Measurements from ENCODE around the gene GALNT10.

The GALNT10 gene

DNA sequence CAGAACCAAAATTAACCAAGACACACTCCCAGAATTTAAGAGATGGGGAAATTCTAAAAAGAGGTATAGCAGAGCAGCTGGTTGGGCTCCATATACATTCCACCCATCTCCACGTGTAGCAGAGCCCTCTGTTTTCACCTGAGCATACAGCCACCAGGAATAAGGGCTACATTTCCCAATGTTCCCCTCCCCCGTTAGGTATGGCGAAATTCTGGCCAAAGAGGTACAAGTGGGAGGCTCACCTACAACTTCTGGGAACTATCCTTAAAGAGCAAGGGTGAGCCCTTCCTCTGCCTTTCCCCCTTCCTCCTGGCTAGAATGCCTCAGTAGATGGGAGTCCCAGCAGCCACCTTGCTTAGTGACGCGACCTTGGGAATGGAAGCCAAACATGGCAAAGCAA lies 250.0 kb downstream of the GALNT10 start:
- no peak for DNase-seq
- no peaks in the 10 kb centered on the region for H4K20me1 ChIP-seq (ENCODE audit: insufficient read depth, low read length)
- no peak overlapping the region for H3K4me2 ChIP-seq (ENCODE audit: insufficient read depth, low read length)
- H3K9ac ChIP-seq (ENCODE audit: low read depth, low read length), result no peak overlapping the region
- H3K9me3 ChIP-seq (ENCODE audit: insufficient read depth, low read length, severe bottlenecking), result no peaks in the 10 kb centered on the region
- ATAC-seq (ENCODE audit: insufficient read depth, low read depth), result no peak
- no peak overlapping the region for H3K27ac ChIP-seq (ENCODE audit: low read length)
- no peak overlapping the region for H3K4me3 ChIP-seq (ENCODE audit: low read depth in 1 of 2, low read length in 2 of 2)
- no peaks in the 10 kb centered on the region for H3K27me3 ChIP-seq (ENCODE audit: insufficient read depth, low read length, poor library complexity)
- peaks cover 18% of the 10 kb centered on the region for H3K79me2 ChIP-seq (ENCODE audit: insufficient read depth, low read length)
- TF ChIP-seq, protein P1, sequence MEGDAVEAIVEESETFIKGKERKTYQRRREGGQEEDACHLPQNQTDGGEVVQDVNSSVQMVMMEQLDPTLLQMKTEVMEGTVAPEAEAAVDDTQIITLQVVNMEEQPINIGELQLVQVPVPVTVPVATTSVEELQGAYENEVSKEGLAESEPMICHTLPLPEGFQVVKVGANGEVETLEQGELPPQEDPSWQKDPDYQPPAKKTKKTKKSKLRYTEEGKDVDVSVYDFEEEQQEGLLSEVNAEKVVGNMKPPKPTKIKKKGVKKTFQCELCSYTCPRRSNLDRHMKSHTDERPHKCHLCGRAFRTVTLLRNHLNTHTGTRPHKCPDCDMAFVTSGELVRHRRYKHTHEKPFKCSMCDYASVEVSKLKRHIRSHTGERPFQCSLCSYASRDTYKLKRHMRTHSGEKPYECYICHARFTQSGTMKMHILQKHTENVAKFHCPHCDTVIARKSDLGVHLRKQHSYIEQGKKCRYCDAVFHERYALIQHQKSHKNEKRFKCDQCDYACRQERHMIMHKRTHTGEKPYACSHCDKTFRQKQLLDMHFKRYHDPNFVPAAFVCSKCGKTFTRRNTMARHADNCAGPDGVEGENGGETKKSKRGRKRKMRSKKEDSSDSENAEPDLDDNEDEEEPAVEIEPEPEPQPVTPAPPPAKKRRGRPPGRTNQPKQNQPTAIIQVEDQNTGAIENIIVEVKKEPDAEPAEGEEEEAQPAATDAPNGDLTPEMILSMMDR (IDR thresholded peaks at IDR 0.05; ENCODE audit: borderline replicate concordance, extremely low read depth, low read length, poor library complexity, severe bottlenecking), result no peak
- TF ChIP-seq EZH2 (IDR thresholded peaks at IDR 0.05; ENCODE audit: borderline replicate concordance, low read depth, low read length, severe bottlenecking), result no peak
- H3K36me3 ChIP-seq (ENCODE audit: insufficient read depth, low read length), result peaks cover 66% of the 10 kb centered on the region
- no peak overlapping the region for H2AFZ ChIP-seq (ENCODE audit: low read depth, low read length)
- peaks cover 15% of the 10 kb centered on the region for H3K4me1 ChIP-seq (ENCODE audit: insufficient read depth, low read length)

DNA sequence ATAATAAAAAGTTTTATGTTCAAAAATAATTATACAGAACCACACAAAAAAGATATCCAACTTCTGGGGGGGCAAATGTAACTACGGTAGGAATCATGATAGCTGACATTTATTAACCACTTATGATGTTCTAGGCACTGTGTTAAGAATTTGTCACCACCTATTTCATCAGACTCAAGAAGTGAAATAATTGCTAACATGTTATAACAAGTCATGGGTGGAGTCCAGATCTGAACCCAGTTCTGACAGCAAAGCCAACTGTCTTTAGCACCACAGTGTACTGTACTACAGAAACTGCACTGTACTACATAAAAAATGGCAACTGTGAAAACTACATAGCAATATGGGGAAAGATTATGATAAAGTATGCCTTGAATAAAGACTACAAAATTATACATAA lies 252.3 kb downstream of the GALNT10 start:
- H3K4me2 ChIP-seq (ENCODE audit: insufficient read depth, low read length), result no peak overlapping the region
- peaks cover 26% of the 10 kb centered on the region for H3K4me1 ChIP-seq (ENCODE audit: insufficient read depth, low read length)
- H3K27me3 ChIP-seq (ENCODE audit: insufficient read depth, low read length, poor library complexity), result no peaks in the 10 kb centered on the region
- H3K27ac ChIP-seq (ENCODE audit: low read length), result no peak overlapping the region
- H3K36me3 ChIP-seq (ENCODE audit: insufficient read depth, low read length), result peaks cover 45% of the 10 kb centered on the region
- peaks cover 12% of the 10 kb centered on the region for H4K20me1 ChIP-seq (ENCODE audit: insufficient read depth, low read length)
- H3K9ac ChIP-seq (ENCODE audit: low read depth, low read length), result no peak overlapping the region
- DNase-seq (no peak), ATAC-seq (ENCODE audit: insufficient read depth, low read depth) (no peak)
- peaks cover 38% of the 10 kb centered on the region for H3K79me2 ChIP-seq (ENCODE audit: insufficient read depth, low read length)
- no peak for TF ChIP-seq EZH2 (IDR thresholded peaks at IDR 0.05; ENCODE audit: borderline replicate concordance, low read depth, low read length, severe bottlenecking)
- TF ChIP-seq, protein P1 (IDR thresholded peaks at IDR 0.05; ENCODE audit: borderline replicate concordance, extremely low read depth, low read length, poor library complexity, severe bottlenecking), result no peak
- no peak overlapping the region for H3K4me3 ChIP-seq (ENCODE audit: low read depth in 1 of 2, low read length in 2 of 2)
- H2AFZ ChIP-seq (ENCODE audit: low read depth, low read length), result no peak overlapping the region
- H3K9me3 ChIP-seq (ENCODE audit: insufficient read depth, low read length, severe bottlenecking), result no peaks in the 10 kb centered on the region

DNA sequence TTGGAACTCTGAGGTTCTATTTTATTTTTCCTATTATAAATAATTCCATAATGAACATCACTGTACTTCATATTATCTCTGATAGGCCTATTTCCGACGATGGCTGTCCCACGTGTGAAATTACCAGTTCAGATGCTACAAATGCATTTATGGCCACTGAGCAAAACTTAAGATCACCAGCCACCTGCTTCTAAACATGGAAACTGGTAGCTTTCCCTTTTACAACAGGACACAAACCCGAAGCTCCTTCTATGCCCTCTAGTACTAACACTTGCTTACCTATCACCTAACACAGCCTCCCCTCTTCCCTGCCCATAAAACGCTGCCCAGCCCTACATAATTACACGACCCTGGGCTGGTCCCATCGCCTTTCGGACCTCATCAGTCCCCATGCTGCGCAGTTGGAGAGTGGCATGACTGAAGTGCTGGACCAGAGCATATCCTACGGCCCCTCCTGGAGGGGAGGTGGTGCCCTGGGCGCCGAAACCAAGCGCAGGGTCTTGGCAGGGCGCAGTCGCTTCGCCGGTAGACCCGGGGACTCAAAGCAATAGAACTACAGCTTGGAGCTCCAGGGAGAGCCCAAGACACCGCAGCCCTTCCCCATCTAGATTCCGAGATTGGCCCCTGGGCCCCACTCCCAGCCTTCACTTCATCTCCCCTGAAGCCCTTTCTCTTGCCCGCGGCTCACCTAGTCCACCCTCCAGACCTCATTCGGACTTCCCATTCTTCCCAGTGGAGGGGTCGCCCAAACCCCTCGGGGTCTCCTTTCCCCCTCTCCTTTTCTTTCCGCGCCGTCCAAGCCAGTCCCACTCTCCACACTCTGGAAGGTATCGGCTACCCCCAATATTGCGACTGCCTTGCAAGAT lies 254.3 kb downstream of the GALNT10 start:
- TF ChIP-seq, protein P1 (IDR thresholded peaks at IDR 0.05; ENCODE audit: borderline replicate concordance, extremely low read depth, low read length, poor library complexity, severe bottlenecking), result no peak
- no peak for TF ChIP-seq EZH2 (IDR thresholded peaks at IDR 0.05; ENCODE audit: borderline replicate concordance, low read depth, low read length, severe bottlenecking)
- H3K79me2 ChIP-seq (ENCODE audit: insufficient read depth, low read length), result peaks cover 56% of the 10 kb centered on the region
- H3K4me1 ChIP-seq (ENCODE audit: insufficient read depth, low read length), result peaks cover 42% of the 10 kb centered on the region
- peak overlapping the region; percentile 96 to 98 for H3K4me3 ChIP-seq (ENCODE audit: low read depth in 1 of 2, low read length in 2 of 2)
- H3K9ac ChIP-seq (ENCODE audit: low read depth, low read length), result peak overlapping the region; percentile 89
- H2AFZ ChIP-seq (ENCODE audit: low read depth, low read length), result peak overlapping the region; percentile 86
- H3K27me3 ChIP-seq (ENCODE audit: insufficient read depth, low read length, poor library complexity), result no peaks in the 10 kb centered on the region
- H3K36me3 ChIP-seq (ENCODE audit: insufficient read depth, low read length), result peaks cover 34% of the 10 kb centered on the region
- H4K20me1 ChIP-seq (ENCODE audit: insufficient read depth, low read length), result peaks cover 29% of the 10 kb centered on the region
- H3K27ac ChIP-seq (ENCODE audit: low read length), result peak overlapping the region; percentile 87
- DNase-seq (peak; percentile 30), ATAC-seq (ENCODE audit: insufficient read depth, low read depth) (peak; percentile 29)
- peak overlapping the region; percentile 95 for H3K4me2 ChIP-seq (ENCODE audit: insufficient read depth, low read length)
- H3K9me3 ChIP-seq (ENCODE audit: insufficient read depth, low read length, severe bottlenecking), result no peaks in the 10 kb centered on the region
